ENCODE data around the gene FOXO3.

The FOXO3 gene

DNA sequence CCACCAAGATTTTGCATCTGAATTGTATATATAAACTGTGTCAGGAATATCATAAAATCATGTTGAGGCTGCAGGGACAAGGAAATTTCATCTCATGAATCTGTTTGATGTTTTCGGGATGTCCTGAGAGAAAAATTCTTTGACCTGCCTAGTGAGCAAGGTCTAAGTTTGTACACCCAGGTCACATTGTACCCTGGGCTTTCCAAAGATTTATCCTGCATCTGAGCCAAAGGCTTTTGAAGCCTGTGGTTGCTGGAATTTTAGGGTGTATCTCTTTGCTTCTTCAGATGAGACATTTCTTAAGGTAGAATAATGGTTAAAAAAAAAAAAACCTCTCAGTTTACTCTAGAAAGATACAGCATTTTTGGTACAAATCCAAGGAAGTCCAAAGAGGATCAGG, 63.3 kb downstream of the FOXO3 start:
- no peak overlapping the region for H2AK5ac ChIP-seq (ENCODE audit: low read length)
- H2BK5ac ChIP-seq (ENCODE audit: low read depth, low read length, poor library complexity) = no peak overlapping the region
- peak overlapping the region; percentile 71 for H3K4ac ChIP-seq (ENCODE audit: low read depth, low read length)
- no CpG with 5 or more reads among the region's 1 CpG for WGBS (ENCODE audit: extremely low coverage, insufficient coverage, insufficient read length)
- H3K23ac ChIP-seq (ENCODE audit: low read length) = no peak overlapping the region
- H3K4me1 ChIP-seq (ENCODE audit: control insufficient read depth in 1 of 2, insufficient read depth in 2 of 2, low read length in 2 of 2) = peaks cover 14 to 18% of the 10 kb centered on the region in 2 experiments
- H2AFZ ChIP-seq (ENCODE audit: insufficient read depth, low read length, poor library complexity) = no peak overlapping the region
- H3K9me3 ChIP-seq (ENCODE audit: insufficient read depth, low read depth, low read length) = no peaks in the 10 kb centered on the region
- no peak overlapping the region for H3K27ac ChIP-seq (ENCODE audit: low read depth, low read length)
- H3K4me2 ChIP-seq (ENCODE audit: low read length) = no peak overlapping the region
- no peak overlapping the region for H3K18ac ChIP-seq (ENCODE audit: low read length)
- H3K9ac ChIP-seq (ENCODE audit: low read length) = no peak overlapping the region
- no peak overlapping the region for H3K14ac ChIP-seq (ENCODE audit: low read length)
- H2BK120ac ChIP-seq (ENCODE audit: insufficient read depth, low read length, poor library complexity) = no peak overlapping the region
- H3K79me2 ChIP-seq (ENCODE audit: control insufficient read depth, insufficient read depth, low read length, poor library complexity) = peaks cover 2% of the 10 kb centered on the region
- H2BK12ac ChIP-seq (ENCODE audit: low read length) = no peak overlapping the region
- no peak overlapping the region for H4K91ac ChIP-seq (ENCODE audit: low read depth, low read length)
- no peak overlapping the region for H4K12ac ChIP-seq (ENCODE audit: low read depth, low read length)
- H4K8ac ChIP-seq (ENCODE audit: low read depth, low read length) = no peak overlapping the region
- no peaks in the 10 kb centered on the region for H3K36me3 ChIP-seq (ENCODE audit: control insufficient read depth in 1 of 2, insufficient read depth in 2 of 2, low read length in 2 of 2)
- no peak for DNase-seq
- no peaks in the 10 kb centered on the region for H3K79me1 ChIP-seq (ENCODE audit: low read length)
- no peak overlapping the region for H3K4me3 ChIP-seq (ENCODE audit: low read depth, low read length)
- no peaks in the 10 kb centered on the region for H3K27me3 ChIP-seq (ENCODE audit: insufficient read depth, low read length)

GRCh38 chr6:108625581-108625980, 64.9 kb downstream of the FOXO3 start:
- Histone ChIP-seq H3K79me2 (ENCODE audit: control insufficient read depth, insufficient read depth, low read length, poor library complexity) (peaks cover 2% of the 10 kb centered on the region), H2AK5ac (ENCODE audit: low read length) (no peak overlapping the region), H2BK120ac (ENCODE audit: insufficient read depth, low read length, poor library complexity) (no peak overlapping the region), H3K23ac (ENCODE audit: low read length) (no peak overlapping the region), H3K18ac (ENCODE audit: low read length) (no peak overlapping the region), H4K91ac (ENCODE audit: low read depth, low read length) (no peak overlapping the region), H3K4me1 (ENCODE audit: control insufficient read depth in 1 of 2, insufficient read depth in 2 of 2, low read length in 2 of 2) (peaks cover 19 to 25% of the 10 kb centered on the region in 2 experiments), H4K12ac (ENCODE audit: low read depth, low read length) (no peak overlapping the region), H3K36me3 (ENCODE audit: control insufficient read depth in 1 of 2, insufficient read depth in 2 of 2, low read length in 2 of 2) (no peaks in the 10 kb centered on the region), H3K9ac (ENCODE audit: low read length) (no peak overlapping the region), H3K14ac (ENCODE audit: low read length) (no peak overlapping the region), H3K4ac (ENCODE audit: low read depth, low read length) (no peak overlapping the region), H3K9me3 (ENCODE audit: insufficient read depth, low read depth, low read length) (no peaks in the 10 kb centered on the region), H3K27me3 (ENCODE audit: insufficient read depth, low read length) (no peaks in the 10 kb centered on the region), H4K8ac (ENCODE audit: low read depth, low read length) (no peak overlapping the region), H2BK5ac (ENCODE audit: low read depth, low read length, poor library complexity) (no peak overlapping the region), H3K27ac (ENCODE audit: low read depth, low read length) (no peak overlapping the region), H3K79me1 (ENCODE audit: low read length) (peaks cover 2% of the 10 kb centered on the region), H3K4me2 (ENCODE audit: low read length) (no peak overlapping the region), H2AFZ (ENCODE audit: insufficient read depth, low read length, poor library complexity) (no peak overlapping the region), H3K4me3 (ENCODE audit: low read depth, low read length) (no peak overlapping the region), H2BK12ac (ENCODE audit: low read length) (no peak overlapping the region)
- no peak for DNase-seq

DNA sequence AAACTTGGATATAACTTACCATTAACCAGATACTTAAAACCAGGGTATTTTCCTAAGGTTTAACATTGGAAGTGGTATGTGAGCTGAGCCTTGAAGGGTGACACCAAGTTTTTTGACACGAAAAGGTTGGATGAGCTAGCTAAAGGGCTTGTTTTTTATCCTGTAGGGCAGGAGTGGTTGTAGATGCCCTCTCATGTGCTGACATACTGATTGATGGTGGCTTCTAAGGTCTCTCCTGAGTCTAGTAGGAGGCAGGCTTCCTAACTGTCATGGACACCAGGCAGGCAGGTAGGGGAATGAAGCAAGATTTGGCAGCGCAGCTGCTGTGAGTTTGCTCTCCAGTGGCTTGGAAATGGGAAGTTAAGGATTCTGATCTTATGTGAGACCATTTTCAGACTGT, 66.1 kb downstream of the FOXO3 start:
- WGBS (ENCODE audit: extremely low coverage, insufficient coverage, insufficient read length) = no CpG with 5 or more reads among the region's 2 CpGs
- Histone ChIP-seq H3K9ac (ENCODE audit: low read length) (no peak overlapping the region), H2BK5ac (ENCODE audit: low read depth, low read length, poor library complexity) (no peak overlapping the region), H3K18ac (ENCODE audit: low read length) (no peak overlapping the region), H3K14ac (ENCODE audit: low read length) (no peak overlapping the region), H3K36me3 (ENCODE audit: control insufficient read depth in 1 of 2, insufficient read depth in 2 of 2, low read length in 2 of 2) (no peaks in the 10 kb centered on the region), H2BK120ac (ENCODE audit: insufficient read depth, low read length, poor library complexity) (no peak overlapping the region), H3K79me1 (ENCODE audit: low read length) (peaks cover 2% of the 10 kb centered on the region), H3K23ac (ENCODE audit: low read length) (no peak overlapping the region), H3K27me3 (ENCODE audit: insufficient read depth, low read length) (no peaks in the 10 kb centered on the region), H3K9me3 (ENCODE audit: insufficient read depth, low read depth, low read length) (no peaks in the 10 kb centered on the region), H2AFZ (ENCODE audit: insufficient read depth, low read length, poor library complexity) (no peak overlapping the region), H2AK5ac (ENCODE audit: low read length) (no peak overlapping the region), H4K91ac (ENCODE audit: low read depth, low read length) (no peak overlapping the region), H4K8ac (ENCODE audit: low read depth, low read length) (no peak overlapping the region), H3K4me3 (ENCODE audit: low read depth, low read length) (no peak overlapping the region), H3K4me2 (ENCODE audit: low read length) (no peak overlapping the region), H4K12ac (ENCODE audit: low read depth, low read length) (no peak overlapping the region), H2BK12ac (ENCODE audit: low read length) (no peak overlapping the region), H3K79me2 (ENCODE audit: control insufficient read depth, insufficient read depth, low read length, poor library complexity) (peaks cover 2% of the 10 kb centered on the region), H3K4me1 (ENCODE audit: control insufficient read depth in 1 of 2, insufficient read depth in 2 of 2, low read length in 2 of 2) (peaks cover 17 to 25% of the 10 kb centered on the region in 2 experiments), H3K4ac (ENCODE audit: low read depth, low read length) (no peak overlapping the region), H3K27ac (ENCODE audit: low read depth, low read length) (no peak overlapping the region)
- DNase-seq = no peak

GRCh38 chr6:108627692-108628550, 67.2 kb downstream of the FOXO3 start:
- H3K79me2 ChIP-seq (ENCODE audit: control insufficient read depth, insufficient read depth, low read length, poor library complexity) = peaks cover 2% of the 10 kb centered on the region
- no peak overlapping the region for H4K8ac ChIP-seq (ENCODE audit: low read depth, low read length)
- no peak overlapping the region for H3K27ac ChIP-seq (ENCODE audit: low read depth, low read length)
- peak; percentile 9 to 17 for DNase-seq
- H3K27me3 ChIP-seq (ENCODE audit: insufficient read depth, low read length) = no peaks in the 10 kb centered on the region
- H4K91ac ChIP-seq (ENCODE audit: low read depth, low read length) = no peak overlapping the region
- H3K9me3 ChIP-seq (ENCODE audit: insufficient read depth, low read depth, low read length) = no peaks in the 10 kb centered on the region
- WGBS (ENCODE audit: extremely low coverage, insufficient coverage, insufficient read length) = no CpG with 5 or more reads among the region's 4 CpGs
- H3K4me2 ChIP-seq (ENCODE audit: low read length) = no peak overlapping the region
- peak overlapping the region; percentile 76 for H3K18ac ChIP-seq (ENCODE audit: low read length)
- H3K14ac ChIP-seq (ENCODE audit: low read length) = no peak overlapping the region
- no peaks in the 10 kb centered on the region for H3K36me3 ChIP-seq (ENCODE audit: control insufficient read depth in 1 of 2, insufficient read depth in 2 of 2, low read length in 2 of 2)
- H2AK5ac ChIP-seq (ENCODE audit: low read length) = no peak overlapping the region
- no peak overlapping the region for H3K23ac ChIP-seq (ENCODE audit: low read length)
- H2BK12ac ChIP-seq (ENCODE audit: low read length) = no peak overlapping the region
- H2BK120ac ChIP-seq (ENCODE audit: insufficient read depth, low read length, poor library complexity) = no peak overlapping the region
- peak overlapping the region; percentile 46 for H3K4ac ChIP-seq (ENCODE audit: low read depth, low read length)
- H3K9ac ChIP-seq (ENCODE audit: low read length) = no peak overlapping the region
- no peak overlapping the region for H3K4me3 ChIP-seq (ENCODE audit: low read depth, low read length)
- no peak overlapping the region for H2AFZ ChIP-seq (ENCODE audit: insufficient read depth, low read length, poor library complexity)
- H4K12ac ChIP-seq (ENCODE audit: low read depth, low read length) = no peak overlapping the region
- no peak overlapping the region for H2BK5ac ChIP-seq (ENCODE audit: low read depth, low read length, poor library complexity)
- H3K79me1 ChIP-seq (ENCODE audit: low read length) = peaks cover 2% of the 10 kb centered on the region
- H3K4me1 ChIP-seq (ENCODE audit: control insufficient read depth in 1 of 2, insufficient read depth in 2 of 2, low read length in 2 of 2) = peaks cover 12 to 18% of the 10 kb centered on the region in 2 experiments

All from trophoblast cell (in vitro differentiated cells and primary cell).